Smooth muscle cell (in vitro differentiated cells): Measurements from ENCODE around the gene SPACA5. TPM values are rescaled to one million over a fixed set of nuclear protein-coding genes. Genes with fewer than 3 reads are reported as not detected.
"Not testable (repeated sequence)": the region's sequence is repeated elsewhere in the genome, so short reads cannot be mapped to it uniquely, and the experiment has no call there.

Experiments
- DNase-seq: peaks from one replicate; lab custom pipeline; 2025; ENCODE audit not compliant: unreplicated experiment; lab: John Stamatoyannopoulos, UW
- H2AFZ ChIP-seq: fragments of 200-600 bp; sonication (generic); 2 replicates; pipeline ENCODE4 v1.6.0; 2016; ENCODE audit warnings: antibody characterized with exemption, low read depth, mild to moderate bottlenecking
- H3F3A ChIP-seq: fragments of 200-600 bp; sonication (generic); 2 replicates; pipeline ENCODE4 v1.6.0; 2017; ENCODE audit warnings: antibody characterized with exemption, low read depth
- H3K27ac ChIP-seq: fragments of 200-600 bp; sonication (generic); 2 replicates; pipeline ENCODE4 v1.5.1; 2016; ENCODE audit warnings: low read depth, mild to moderate bottlenecking
- H3K27me3 ChIP-seq: fragments of 200-600 bp; sonication (generic); 2 replicates; pipeline ENCODE4 v1.6.1; 2016; ENCODE audit warnings: low read depth, mild to moderate bottlenecking
- H3K36me3 ChIP-seq: fragments of 200-600 bp; sonication (generic); 2 replicates; pipeline ENCODE4 v1.5.1; 2016; ENCODE audit warnings: low read depth
- H3K4me1 ChIP-seq: fragments of 200-600 bp; sonication (generic); 2 replicates; pipeline ENCODE4 v1.5.1; 2016; ENCODE audit warnings: low read depth
- H3K4me2 ChIP-seq: fragments of 200-600 bp; sonication (generic); 2 replicates; pipeline ENCODE4 v1.6.0; 2016; ENCODE audit warnings: mild to moderate bottlenecking
- H3K4me3 ChIP-seq: fragments of 200-600 bp; sonication (generic); 2 replicates; pipeline ENCODE4 v1.5.1; 2016; ENCODE audit warnings: mild to moderate bottlenecking
- H3K79me2 ChIP-seq: fragments of 200-600 bp; sonication (generic); 2 replicates; pipeline ENCODE4 v1.6.0; 2016; ENCODE audit warnings: low read depth, mild to moderate bottlenecking
- H3K9ac ChIP-seq: fragments of 200-600 bp; sonication (generic); 2 replicates; pipeline ENCODE4 v1.6.0; 2016; ENCODE audit warnings: low read depth
- H3K9me3 ChIP-seq: fragments of 200-600 bp; sonication (generic); replicated peaks from 2 replicates; pipeline ENCODE4 v1.5.1; 2016; ENCODE audit warnings: low read depth
- H4K20me1 ChIP-seq: fragments of 200-600 bp; sonication (generic); 2 replicates; pipeline ENCODE4 v1.6.0; 2016; ENCODE audit warnings: low read depth
- WGBS: methylation state at CpG from one replicate; pipeline ENCODE4 v1.1.7; 2016; ENCODE audit warnings: low lambda C conversion rate; 5-methylcytosine and 5-hydroxymethylcytosine counted together
- polyA plus RNA-seq: library from polyadenylated mRNA; unstranded; fragments of >200 nt; fragmentation: Nextera tagmentation; extraction: Ambion mirVana; gene quantifications from 2 replicates; pipeline ENCODE4 v1.2.1, GENCODE V29; 2016
- total RNA-seq: library from RNA; depleted of rRNA; stranded (reverse); fragments of >200 nt; gene quantifications from 2 replicates; pipeline ENCODE4 v1.2.3, GENCODE V29; 2014
- TF ChIP-seq, protein P1 (sequence below): fragments of 200-600 bp; sonication (generic); IDR thresholded peaks from 2 replicates; pipeline ENCODE4 v1.5.1; 2017; ENCODE audit warnings: borderline replicate concordance, mild to moderate bottlenecking, antibody characterized with exemption; ENCODE audit not compliant: insufficient read depth, poor library complexity, severe bottlenecking

SPACA5 gene
- total and polyA plus RNA-seq, 2 experiments from 2014 or later: not detected

DNA sequence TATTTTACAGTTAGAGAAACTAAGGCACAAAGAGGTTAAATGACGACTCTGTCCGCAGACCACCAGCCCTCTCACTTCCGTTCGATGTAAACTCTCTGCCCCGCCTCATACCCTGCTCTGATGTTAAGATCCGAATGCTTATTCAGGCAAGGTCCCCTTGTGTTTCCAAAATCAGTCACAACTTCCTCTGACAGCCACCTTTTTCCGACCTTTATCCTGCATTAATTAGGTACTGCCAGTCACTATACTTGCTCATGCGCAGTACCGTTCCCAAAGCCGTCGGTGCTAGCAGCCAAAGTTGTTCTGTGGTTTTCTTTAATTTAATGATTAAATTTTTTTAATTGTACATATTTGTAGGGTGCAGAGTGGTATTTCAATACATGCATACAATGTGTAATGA is 13.7 kb downstream of the SPACA5 start:
- not testable (repeated sequence) for H3K9ac ChIP-seq, H3K4me1 ChIP-seq, H3K36me3 ChIP-seq, H3K9me3 ChIP-seq, H4K20me1 ChIP-seq, H3K79me2 ChIP-seq, H3F3A ChIP-seq, DNase-seq, H3K27ac ChIP-seq, H3K27me3 ChIP-seq
- H2AFZ ChIP-seq: peak overlapping the region; percentile 99
- H3K4me2 ChIP-seq: peak overlapping the region; percentile 82
- peak overlapping the region; percentile 77 for H3K4me3 ChIP-seq
- 87% methylated on average over 11 of the region's 11 CpGs for WGBS

DNA sequence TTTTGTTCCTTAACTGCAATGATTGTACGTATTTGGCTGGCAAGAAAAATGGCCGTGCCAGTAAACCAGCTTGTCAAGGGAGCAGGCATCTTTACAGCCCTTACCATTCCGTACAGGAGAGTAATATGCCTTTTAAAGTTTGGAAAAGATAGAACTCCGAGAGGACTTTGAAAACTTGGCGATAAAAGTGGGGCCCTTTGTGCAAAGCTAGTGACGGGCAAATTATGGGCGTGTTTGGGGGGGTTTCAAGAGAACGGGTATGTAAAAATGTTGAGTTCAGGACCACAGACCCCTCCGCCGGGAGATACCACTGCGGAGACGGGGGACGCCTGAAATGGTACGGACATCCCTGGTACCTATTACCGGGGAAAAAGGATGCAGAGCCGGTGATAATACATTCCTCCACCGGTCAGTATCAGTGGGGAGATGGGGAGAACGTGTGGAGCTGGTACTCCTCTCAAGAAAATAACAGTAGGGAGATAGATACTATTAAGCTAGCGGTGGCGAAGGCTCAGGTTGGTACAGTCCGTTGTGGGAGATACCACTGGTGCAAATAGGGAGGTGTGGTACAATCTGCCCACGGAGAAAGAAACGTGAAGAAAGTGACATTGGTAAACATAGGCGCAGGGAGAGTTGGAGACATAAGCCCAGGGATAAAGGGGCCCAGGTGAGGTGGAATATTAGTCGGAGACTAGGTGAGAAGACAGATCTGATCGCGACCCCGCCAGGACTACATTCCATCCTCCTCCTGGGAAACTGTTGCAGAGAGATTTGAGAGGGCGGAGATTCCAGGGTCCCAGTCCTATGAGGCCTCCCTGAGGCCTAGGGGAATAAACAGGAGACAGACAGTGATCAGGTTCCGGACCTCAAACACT is 14.5 kb downstream of the SPACA5 start:
- peak overlapping the region; percentile 99 for H2AFZ ChIP-seq
- no peaks in the 10 kb centered on the region for H3K36me3 ChIP-seq
- WGBS: 48% methylated on average over 30 of the region's 30 CpGs
- no peaks in the 10 kb centered on the region for H3F3A ChIP-seq
- no peaks in the 10 kb centered on the region for H3K79me2 ChIP-seq
- TF ChIP-seq, protein P1, sequence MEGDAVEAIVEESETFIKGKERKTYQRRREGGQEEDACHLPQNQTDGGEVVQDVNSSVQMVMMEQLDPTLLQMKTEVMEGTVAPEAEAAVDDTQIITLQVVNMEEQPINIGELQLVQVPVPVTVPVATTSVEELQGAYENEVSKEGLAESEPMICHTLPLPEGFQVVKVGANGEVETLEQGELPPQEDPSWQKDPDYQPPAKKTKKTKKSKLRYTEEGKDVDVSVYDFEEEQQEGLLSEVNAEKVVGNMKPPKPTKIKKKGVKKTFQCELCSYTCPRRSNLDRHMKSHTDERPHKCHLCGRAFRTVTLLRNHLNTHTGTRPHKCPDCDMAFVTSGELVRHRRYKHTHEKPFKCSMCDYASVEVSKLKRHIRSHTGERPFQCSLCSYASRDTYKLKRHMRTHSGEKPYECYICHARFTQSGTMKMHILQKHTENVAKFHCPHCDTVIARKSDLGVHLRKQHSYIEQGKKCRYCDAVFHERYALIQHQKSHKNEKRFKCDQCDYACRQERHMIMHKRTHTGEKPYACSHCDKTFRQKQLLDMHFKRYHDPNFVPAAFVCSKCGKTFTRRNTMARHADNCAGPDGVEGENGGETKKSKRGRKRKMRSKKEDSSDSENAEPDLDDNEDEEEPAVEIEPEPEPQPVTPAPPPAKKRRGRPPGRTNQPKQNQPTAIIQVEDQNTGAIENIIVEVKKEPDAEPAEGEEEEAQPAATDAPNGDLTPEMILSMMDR: no peak
- H3K27ac ChIP-seq: peak overlapping the region; percentile 94
- peak overlapping the region; percentile 77 for H3K4me3 ChIP-seq
- H3K4me1 ChIP-seq: no peaks in the 10 kb centered on the region
- DNase-seq: peak; percentile 8
- peak overlapping the region; percentile 82 for H3K4me2 ChIP-seq
- no peaks in the 10 kb centered on the region for H4K20me1 ChIP-seq
- H3K9me3 ChIP-seq: no peaks in the 10 kb centered on the region
- no peaks in the 10 kb centered on the region for H3K27me3 ChIP-seq
- peak overlapping the region; percentile 99 for H3K9ac ChIP-seq

DNA sequence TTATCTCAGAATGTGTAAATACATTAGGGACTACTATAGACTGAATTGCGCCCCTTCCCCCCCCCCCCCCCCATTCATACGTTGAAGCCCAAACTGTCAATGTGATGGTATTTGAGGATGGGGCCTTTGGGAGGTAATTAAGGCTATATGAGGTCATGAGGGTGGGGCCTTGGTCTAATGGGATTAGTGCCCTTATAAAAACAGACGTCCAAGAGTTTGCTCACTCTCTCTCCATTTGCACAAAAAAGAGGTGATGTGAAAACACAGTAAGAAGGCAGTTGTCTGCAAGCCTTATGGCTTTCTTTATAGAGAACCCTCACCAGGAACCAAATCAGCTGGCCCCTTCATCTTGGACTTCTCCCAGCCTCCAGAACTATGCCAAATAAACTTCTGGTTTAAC is 15.3 kb downstream of the SPACA5 start:
- Histone ChIP-seq H3K79me2 (no peaks in the 10 kb centered on the region), H3K4me2 (peak overlapping the region; percentile 82), H4K20me1 (no peaks in the 10 kb centered on the region), H3K36me3 (no peaks in the 10 kb centered on the region), H3K4me1 (no peaks in the 10 kb centered on the region), H3K9ac (no peak overlapping the region), H3K27me3 (no peaks in the 10 kb centered on the region), H3F3A (no peaks in the 10 kb centered on the region), H3K9me3 (no peaks in the 10 kb centered on the region), H3K27ac (no peak overlapping the region), H3K4me3 (peak overlapping the region; percentile 77), H2AFZ (no peak overlapping the region)
- TF ChIP-seq, protein P1: no peak
- WGBS: 50% methylated on average over 3 of the region's 3 CpGs
- no peak for DNase-seq

DNA sequence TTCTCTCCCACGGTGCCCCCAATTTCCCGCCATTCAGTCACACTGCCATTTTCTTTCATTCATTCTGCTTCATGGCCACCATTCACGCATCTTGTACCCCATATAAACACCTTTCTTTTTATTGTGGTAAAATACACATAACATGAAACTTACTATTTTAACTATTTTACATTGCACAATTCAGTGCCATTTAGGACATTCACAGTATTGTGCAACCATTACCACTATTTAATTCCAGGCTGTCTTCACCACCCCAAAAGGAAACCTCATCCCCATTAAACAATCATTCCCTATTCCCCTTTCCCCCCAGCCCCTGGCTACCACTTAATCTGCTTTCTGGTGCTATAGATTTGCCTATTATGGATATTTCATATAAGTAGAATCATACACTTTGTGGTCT is 15.9 kb downstream of the SPACA5 start:
- H2AFZ ChIP-seq: no peak overlapping the region

More for the DNA sequence above, 15.9 kb downstream of the SPACA5 start:
- Histone ChIP-seq H3K9ac (no peak overlapping the region), H3K27me3 (no peaks in the 10 kb centered on the region), H3K27ac (no peak overlapping the region), H3K36me3 (no peaks in the 10 kb centered on the region), H3K4me2 (no peak overlapping the region), H3F3A (no peaks in the 10 kb centered on the region), H3K4me3 (no peak overlapping the region), H4K20me1 (no peaks in the 10 kb centered on the region), H3K4me1 (no peaks in the 10 kb centered on the region), H3K9me3 (no peaks in the 10 kb centered on the region), H3K79me2 (no peaks in the 10 kb centered on the region)
- no peak for DNase-seq
- TF ChIP-seq, protein P1: no peak
- 71% methylated on average over 3 of the region's 3 CpGs for WGBS
